BJ (cell line): ENCODE measurements around the gene PRKCA. TPM values are rescaled to one million over a fixed set of nuclear protein-coding genes. Genes with fewer than 3 reads are reported as not detected.
"Not testable (repeated sequence)": the region's sequence is repeated elsewhere in the genome, so short reads cannot be mapped to it uniquely, and the experiment has no call there.

Experiments used
- CTCF ChIA-PET: fragments of 350-600 bp; formaldehyde crosslinking; extraction: SDS; loops from one replicate; lab custom pipeline; 2021; ENCODE audit warnings: antibody characterized with exemption, inconsistent platforms; lab: Yijun Ruan, JAX
- POLR2A ChIA-PET: fragments of 300-600 bp; sonication (Branson Sonifier 250); formaldehyde crosslinking; extraction: SDS; loops from one replicate; lab custom pipeline; 2021; ENCODE audit warnings: antibody characterized with exemption; lab: Charles Lee
- DNase-seq: peaks from one replicate; pipeline ENCODE4 v3.0.0-alpha.2; 2011; ENCODE audit warnings: low read depth
- H3K27me3 ChIP-seq: 2 replicates; pipeline ENCODE4 v1.6.0; 2011; ENCODE audit warnings: low read length; ENCODE audit not compliant: control insufficient read depth, insufficient read depth
- H3K36me3 ChIP-seq: 2 replicates; pipeline ENCODE4 v1.5.1; 2011; ENCODE audit warnings: low read length; ENCODE audit not compliant: control insufficient read depth, insufficient read depth
- H3K4me3 ChIP-seq: 2 replicates; pipeline ENCODE4 v1.5.1; 2011; ENCODE audit warnings: low read depth, mild to moderate bottlenecking, control low read depth, low read length
- CTCF ChIP-seq: IDR thresholded peaks from 2 replicates; pipeline ENCODE4 v1.5.1; 2011; ENCODE audit warnings: low read depth, mild to moderate bottlenecking, control low read depth, inconsistent platforms, low read length, moderate library complexity; ENCODE audit not compliant: insufficient read depth
- polyA plus RNA-seq: library from polyadenylated mRNA; depleted of rRNA; stranded (reverse); fragments of >200 nt; gene quantifications from 2 replicates; pipeline ENCODE4 v1.2.3, GENCODE V29; 2011

The PRKCA gene
- polyA plus RNA-seq, 1 experiment, result 38.7 TPM

DNA sequence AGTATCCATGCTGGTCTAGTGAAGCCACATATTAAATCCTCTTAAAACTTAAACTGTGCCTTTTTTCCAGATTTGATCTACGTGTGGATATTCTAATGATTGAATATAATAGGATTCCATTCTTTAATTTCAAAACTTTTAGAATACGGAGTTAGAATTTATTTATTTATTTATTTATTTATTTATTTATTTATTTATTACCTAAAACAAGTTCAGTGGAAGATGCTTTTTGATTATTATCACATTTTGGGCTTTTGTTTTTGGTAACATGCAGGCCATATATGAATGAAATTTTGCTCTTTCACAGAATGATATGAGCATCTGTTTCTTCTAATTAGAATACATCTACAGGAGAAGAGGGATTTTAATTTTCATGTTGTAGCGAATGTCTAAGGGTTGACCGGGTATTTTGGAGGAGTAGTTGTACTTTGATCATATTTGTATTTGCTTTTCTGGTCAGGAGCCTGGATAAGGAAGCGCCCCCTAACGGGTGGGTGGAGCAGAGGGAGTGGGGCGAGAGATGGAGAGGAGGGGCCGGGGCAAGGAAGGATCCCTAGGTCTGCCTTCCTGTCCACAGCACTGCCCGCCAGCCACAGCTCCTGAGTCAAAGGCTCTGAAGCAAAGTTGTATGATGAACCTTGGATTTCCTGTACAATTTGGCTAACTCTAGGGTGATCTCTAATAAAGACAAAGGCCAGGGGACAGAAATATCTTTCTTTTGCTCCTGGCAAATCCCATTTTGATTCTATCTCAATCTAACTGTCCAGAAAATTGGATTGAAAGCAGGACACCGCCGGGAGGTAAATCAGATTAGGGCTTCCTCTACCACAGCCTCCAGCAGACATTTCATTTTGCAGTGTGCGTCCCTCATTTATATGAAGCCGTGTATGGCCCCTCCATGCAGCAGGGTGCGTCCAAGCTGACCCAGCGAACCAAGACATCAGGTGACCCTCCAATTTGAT, 149.1 kb downstream of the PRKCA start:
- CTCF ChIA-PET, result no interaction called here
- Histone ChIP-seq H3K4me3 (no peak overlapping the region), H3K27me3 (no peaks in the 10 kb centered on the region), H3K36me3 (no peaks in the 10 kb centered on the region; the same call in 1 of the 2 replicates)
- no peak for TF ChIP-seq CTCF
- POLR2A ChIA-PET, result no interaction called here
- no peak for DNase-seq

DNA sequence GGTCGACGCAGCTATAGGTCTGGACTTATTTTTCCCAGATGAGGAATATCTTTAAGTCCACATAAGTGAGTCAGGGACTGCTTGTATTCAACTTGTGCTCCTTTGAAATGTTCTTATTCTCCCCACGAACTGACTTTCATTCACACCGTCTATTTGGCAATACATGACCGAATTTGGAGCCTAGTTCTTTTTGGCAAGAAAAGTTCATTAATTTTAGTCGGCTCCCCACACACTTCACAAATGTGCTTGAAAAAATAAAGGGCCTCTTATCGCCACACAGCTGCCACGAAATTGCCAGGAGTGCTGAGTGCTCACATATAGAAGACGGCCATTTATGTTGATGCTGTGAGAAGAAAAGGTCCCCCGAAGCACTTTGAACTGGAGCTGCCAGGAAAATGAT, 152.6 kb downstream of the PRKCA start:
- TF ChIP-seq CTCF, result no peak
- no peaks in the 10 kb centered on the region for H3K27me3 ChIP-seq
- no peak for DNase-seq
- POLR2A ChIA-PET, result no interaction called here
- CTCF ChIA-PET, result no interaction called here
- H3K4me3 ChIP-seq, result no peak overlapping the region
- no peaks in the 10 kb centered on the region; the same call in 1 of the 2 replicates for H3K36me3 ChIP-seq

DNA sequence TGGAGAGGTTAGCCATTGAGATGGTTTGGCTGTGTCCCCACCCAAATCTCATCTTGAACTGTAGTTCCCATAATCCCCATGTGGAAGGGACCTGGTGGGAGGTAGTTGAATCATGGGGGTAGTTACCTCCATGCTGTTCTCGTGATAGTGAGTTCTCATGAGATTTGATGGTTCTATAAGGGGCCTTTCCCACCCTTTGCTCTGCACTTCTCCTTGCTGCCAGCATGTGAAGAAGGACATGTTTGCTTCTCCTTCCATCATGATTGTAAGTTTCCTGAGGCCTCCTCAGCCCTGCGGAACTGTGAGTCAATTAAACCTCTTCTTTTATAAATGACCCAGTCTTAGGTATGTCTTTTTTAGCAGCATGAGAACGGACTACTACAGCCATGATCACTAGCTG, 155.1 kb downstream of the PRKCA start:
- DNase-seq, POLR2A ChIA-PET, H3K4me3 ChIP-seq, H3K36me3 ChIP-seq, H3K27me3 ChIP-seq: not testable (repeated sequence)
- CTCF ChIA-PET, result interaction anchor here (1.1 kb wide), 1 partner anchor 17 kb away, joined by 3 read pairs; no protein-coding TSS in a partner anchor

DNA sequence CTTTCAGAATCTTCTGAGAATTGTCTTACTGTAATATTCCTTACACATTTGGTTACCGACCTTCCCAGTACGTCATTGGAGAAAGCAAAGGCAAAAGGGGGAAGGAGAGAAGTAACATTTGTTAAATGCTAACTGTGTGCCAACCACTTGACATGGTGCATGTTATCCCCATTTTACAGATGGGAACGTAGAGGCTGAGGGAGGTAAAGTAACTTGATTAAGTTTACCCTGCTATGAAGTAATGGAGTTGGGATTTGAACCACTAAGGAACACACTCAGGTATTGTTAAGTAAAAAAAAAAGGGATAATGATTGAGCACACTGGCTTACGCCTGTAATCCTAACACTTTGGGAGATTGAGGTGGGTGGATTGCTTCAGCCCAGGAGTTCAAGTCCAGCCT, 156.4 kb downstream of the PRKCA start:
- Histone ChIP-seq H3K4me3 (no peak overlapping the region), H3K36me3 (no peaks in the 10 kb centered on the region; the same call in 1 of the 2 replicates), H3K27me3 (no peaks in the 10 kb centered on the region)
- ChIA-PET POLR2A (no interaction called here), CTCF (interaction anchor here (0.7 kb wide), 1 partner anchor 1517 kb away, joined by 4 read pairs; no protein-coding TSS in a partner anchor)
- no peak for DNase-seq
- no peak for TF ChIP-seq CTCF

DNA sequence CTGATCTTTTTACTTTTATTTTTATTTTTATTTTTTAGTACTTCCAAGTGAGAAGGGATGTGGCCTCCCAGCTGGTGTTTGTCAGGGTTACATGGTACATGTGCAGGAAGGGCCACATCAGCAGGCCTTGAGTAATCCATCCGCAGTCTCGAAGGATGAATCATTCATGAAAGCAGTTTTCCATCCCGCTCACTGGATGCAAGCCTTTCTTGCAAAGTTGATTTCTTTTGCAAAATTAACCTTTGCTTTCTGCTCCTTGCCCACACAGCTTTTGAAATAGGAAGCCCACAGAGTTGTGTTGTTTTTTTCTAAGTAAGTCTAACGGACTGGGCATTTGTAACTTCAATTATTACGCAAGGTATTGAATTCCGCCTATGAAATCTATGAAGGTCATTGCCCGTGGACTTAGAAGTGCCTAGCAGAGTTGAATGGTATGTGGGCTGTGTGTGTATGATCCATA, 157.4 kb downstream of the PRKCA start:
- H3K4me3 ChIP-seq, result no peak overlapping the region
- ChIA-PET POLR2A (interaction anchor here (0.5 to 0.6 kb wide), 2 partner anchors 166 to 1403 kb away, joined by 3 to 14 read pairs; partner anchors contain the start of gene GNA13), CTCF (interaction anchor here (0.8 to 1.2 kb wide), 3 partner anchors 27 to 107 kb away, joined by 3 to 5 read pairs (median 4); no protein-coding TSS in a partner anchor)
- H3K36me3 ChIP-seq, result no peaks in the 10 kb centered on the region; the same call in 1 of the 2 replicates
- TF ChIP-seq CTCF, result no peak
- no peaks in the 10 kb centered on the region for H3K27me3 ChIP-seq
- DNase-seq, result peak; percentile 88
